HCT116 (cell line): ENCODE data around the gene OR5A1.

ENCODE experiments used
- EZH2phosphoT487 ChIP-seq: fragments of 200-600 bp; IDR thresholded peaks from 2 replicates; pipeline ENCODE4 v1.6.1; 2018; ENCODE audit warnings: antibody characterized with exemption, borderline replicate concordance
- JUND ChIP-seq: IDR thresholded peaks from 2 replicates; pipeline ENCODE4 v1.6.1; 2012
- POLR2A ChIP-seq: IDR thresholded peaks from 2 replicates; pipeline ENCODE4 v1.7.0; 2011; ENCODE audit warnings: borderline replicate concordance; ENCODE audit not compliant: insufficient read depth, insufficient read length; ENCODE audit errors: extremely low read depth
- TCF7L2 ChIP-seq: IDR thresholded peaks from 2 replicates; pipeline ENCODE4 v1.7.0; 2011; ENCODE audit warnings: borderline replicate concordance, inconsistent platforms; ENCODE audit not compliant: insufficient read depth, insufficient read length; ENCODE audit errors: extremely low read depth
- TF ChIP-seq, protein P1 (sequence below), 3 experiments: fragments of 200-600 bp in 1 of 3; sonication (generic) in 1 of 3; IDR thresholded peaks in 2 of 3; conservative IDR thresholded peaks in 1 of 3; 2 replicates each; pipeline ENCODE4 v1.5.1; 2012 to 2017; ENCODE audit warnings: low read depth in 2 of 3, low read length in 2 of 3, antibody characterized with exemption in 1 of 3, borderline replicate concordance in 1 of 3, control low read depth in 1 of 3, mild to moderate bottlenecking in 1 of 3, mixed read lengths in 1 of 3, mixed run types in 1 of 3, moderate library complexity in 1 of 3; ENCODE audit not compliant: insufficient read depth in 1 of 3

DNA sequence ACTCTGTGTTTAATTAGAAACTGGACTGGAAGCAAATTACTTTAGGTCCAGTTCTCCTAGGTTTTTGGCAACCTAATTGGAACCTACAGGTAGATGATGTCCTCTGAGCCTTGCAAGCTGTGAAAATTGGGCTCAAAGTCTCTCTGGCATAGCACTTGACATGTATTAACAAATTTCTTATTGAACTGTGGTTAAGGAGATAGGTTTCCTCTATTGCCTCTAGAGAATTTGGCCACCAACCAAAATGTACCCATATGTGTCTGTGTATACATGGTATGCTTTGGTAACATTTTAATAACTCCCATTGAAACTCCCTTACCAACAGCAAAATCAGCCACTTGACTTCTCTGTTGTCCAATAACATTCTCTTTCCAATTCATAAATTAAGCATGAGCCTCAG lies 36.7 kb downstream of the OR5A1 start, which contains the start of gene OR4D10:
- TF ChIP-seq POLR2A = no peak
- no peak for TF ChIP-seq JUND
- no peak for TF ChIP-seq EZH2phosphoT487
- TF ChIP-seq, protein P1, sequence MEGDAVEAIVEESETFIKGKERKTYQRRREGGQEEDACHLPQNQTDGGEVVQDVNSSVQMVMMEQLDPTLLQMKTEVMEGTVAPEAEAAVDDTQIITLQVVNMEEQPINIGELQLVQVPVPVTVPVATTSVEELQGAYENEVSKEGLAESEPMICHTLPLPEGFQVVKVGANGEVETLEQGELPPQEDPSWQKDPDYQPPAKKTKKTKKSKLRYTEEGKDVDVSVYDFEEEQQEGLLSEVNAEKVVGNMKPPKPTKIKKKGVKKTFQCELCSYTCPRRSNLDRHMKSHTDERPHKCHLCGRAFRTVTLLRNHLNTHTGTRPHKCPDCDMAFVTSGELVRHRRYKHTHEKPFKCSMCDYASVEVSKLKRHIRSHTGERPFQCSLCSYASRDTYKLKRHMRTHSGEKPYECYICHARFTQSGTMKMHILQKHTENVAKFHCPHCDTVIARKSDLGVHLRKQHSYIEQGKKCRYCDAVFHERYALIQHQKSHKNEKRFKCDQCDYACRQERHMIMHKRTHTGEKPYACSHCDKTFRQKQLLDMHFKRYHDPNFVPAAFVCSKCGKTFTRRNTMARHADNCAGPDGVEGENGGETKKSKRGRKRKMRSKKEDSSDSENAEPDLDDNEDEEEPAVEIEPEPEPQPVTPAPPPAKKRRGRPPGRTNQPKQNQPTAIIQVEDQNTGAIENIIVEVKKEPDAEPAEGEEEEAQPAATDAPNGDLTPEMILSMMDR (IDR thresholded peaks at IDR 0.05 in 2 of 3, conservative IDR thresholded peaks at IDR 0.05 in 1 of 3; ENCODE audit: borderline replicate concordance in 1 of 3, insufficient read depth in 1 of 3, low read depth in 2 of 3, low read length in 2 of 3) = no peak
- no peak for TF ChIP-seq TCF7L2
